IMR-90 (cell line): Measurements from ENCODE around the gene ZNF146.
A peak's percentile ranks its signal among the peaks of the same experiment; 100 is the strongest.

ENCODE experiments used
- CTCF ChIP-seq: conservative IDR thresholded peaks from 2 replicates; pipeline ENCODE4 v1.5.1; 2012; ENCODE audit warnings: mild to moderate bottlenecking, low read depth, low read length, improper control_type of control experiment
- ELK1 ChIP-seq: fragments of 150-350 bp; IDR thresholded peaks from 2 replicates; pipeline ENCODE4 v1.6.1; 2016; ENCODE audit warnings: low read depth, mild to moderate bottlenecking, low read length, moderate library complexity, borderline replicate concordance
- FOS ChIP-seq: fragments of 150-350 bp; IDR thresholded peaks from 2 replicates; pipeline ENCODE4 v1.6.1; 2016; ENCODE audit warnings: low read depth, low read length
- MAFK ChIP-seq: IDR thresholded peaks from 2 replicates; pipeline ENCODE4 v1.6.1; 2012; ENCODE audit warnings: low read depth, low read length, improper control_type of control experiment
- MAZ ChIP-seq: IDR thresholded peaks from 2 replicates; pipeline ENCODE4 v1.6.1; 2012; ENCODE audit warnings: low read depth, mild to moderate bottlenecking, low read length, improper control_type of control experiment, moderate library complexity, borderline replicate concordance
- MXI1 ChIP-seq: IDR thresholded peaks from 2 replicates; pipeline ENCODE4 v1.6.1; 2012; ENCODE audit warnings: low read depth, mild to moderate bottlenecking, low read length, moderate library complexity, borderline replicate concordance
- NFE2L2 ChIP-seq: fragments of 150-350 bp; IDR thresholded peaks from 2 replicates; pipeline ENCODE4 v1.6.1; 2016; ENCODE audit warnings: low read depth, mild to moderate bottlenecking, low read length
- POLR2A ChIP-seq: IDR thresholded peaks from 2 replicates; pipeline ENCODE4 v1.6.1; 2012; ENCODE audit warnings: mild to moderate bottlenecking, low read depth, low read length
- RAD21 ChIP-seq: IDR thresholded peaks from 2 replicates; pipeline ENCODE4 v1.6.1; 2012; ENCODE audit warnings: low read length, improper control_type of control experiment
- RCOR1 ChIP-seq: IDR thresholded peaks from 2 replicates; pipeline ENCODE4 v1.6.1; 2012; ENCODE audit warnings: mild to moderate bottlenecking, low read length, improper control_type of control experiment; ENCODE audit not compliant: insufficient replicate concordance
- RFX5 ChIP-seq: IDR thresholded peaks from 2 replicates; pipeline ENCODE4 v1.8.0; 2012; ENCODE audit warnings: low read depth, mild to moderate bottlenecking, low read length, moderate library complexity
- SMC3 ChIP-seq: fragments of 150-350 bp; IDR thresholded peaks from 2 replicates; pipeline ENCODE4 v1.6.1; 2016; ENCODE audit warnings: low read depth, mild to moderate bottlenecking, antibody characterized with exemption, low read length, moderate library complexity

- no peak for TF ChIP-seq CTCF
- peak; percentile 67 for TF ChIP-seq POLR2A
- TF ChIP-seq RFX5: no peak
- no peak for TF ChIP-seq MAFK
- TF ChIP-seq RAD21: no peak
- no peak for TF ChIP-seq MXI1
- no peak for TF ChIP-seq NFE2L2
- TF ChIP-seq FOS: no peak
- TF ChIP-seq MAZ: no peak; the same call in 1 of the 2 replicates
- TF ChIP-seq ELK1: no peak
- TF ChIP-seq RCOR1: no peak
- TF ChIP-seq SMC3: no peak
Measured at GRCh38 chr19:36215276-36216123, 594 bp downstream of the ZNF146 start.
